Kidney epithelial cell (primary cell): ENCODE results near the gene VMP1. TPM values are rescaled to one million over a fixed set of nuclear protein-coding genes. Genes with fewer than 3 reads are reported as not detected.

Experiments used
- DNase-seq: peaks from one replicate; pipeline ENCODE4 v3.0.0-alpha.2; 2010; ENCODE audit warnings: low read depth
- H3K27me3 ChIP-seq: 2 replicates; pipeline ENCODE4 v1.6.0; 2011; ENCODE audit warnings: low read length; ENCODE audit not compliant: control insufficient read depth, insufficient read depth
- H3K36me3 ChIP-seq: 2 replicates; pipeline ENCODE4 v1.5.1; 2011; ENCODE audit warnings: low read length; ENCODE audit not compliant: control insufficient read depth, insufficient read depth
- H3K4me3 ChIP-seq: 2 replicates; pipeline ENCODE4 v1.5.1; 2011; ENCODE audit warnings: low read depth, mild to moderate bottlenecking, control low read depth, low read length
- CTCF ChIP-seq: IDR thresholded peaks from 2 replicates; pipeline ENCODE4 v1.5.1; 2011; ENCODE audit warnings: mild to moderate bottlenecking, moderate library complexity, low read length, control low read depth, inconsistent platforms; ENCODE audit not compliant: insufficient read depth, poor library complexity, severe bottlenecking
- total RNA-seq: library from RNA; depleted of rRNA; stranded (reverse); fragments of >200 nt; gene quantifications from 2 replicates; pipeline ENCODE4 v1.2.3, GENCODE V29; 2015

Gene VMP1
- total RNA-seq, 1 donor from 2014 or later = 224 TPM

DNA sequence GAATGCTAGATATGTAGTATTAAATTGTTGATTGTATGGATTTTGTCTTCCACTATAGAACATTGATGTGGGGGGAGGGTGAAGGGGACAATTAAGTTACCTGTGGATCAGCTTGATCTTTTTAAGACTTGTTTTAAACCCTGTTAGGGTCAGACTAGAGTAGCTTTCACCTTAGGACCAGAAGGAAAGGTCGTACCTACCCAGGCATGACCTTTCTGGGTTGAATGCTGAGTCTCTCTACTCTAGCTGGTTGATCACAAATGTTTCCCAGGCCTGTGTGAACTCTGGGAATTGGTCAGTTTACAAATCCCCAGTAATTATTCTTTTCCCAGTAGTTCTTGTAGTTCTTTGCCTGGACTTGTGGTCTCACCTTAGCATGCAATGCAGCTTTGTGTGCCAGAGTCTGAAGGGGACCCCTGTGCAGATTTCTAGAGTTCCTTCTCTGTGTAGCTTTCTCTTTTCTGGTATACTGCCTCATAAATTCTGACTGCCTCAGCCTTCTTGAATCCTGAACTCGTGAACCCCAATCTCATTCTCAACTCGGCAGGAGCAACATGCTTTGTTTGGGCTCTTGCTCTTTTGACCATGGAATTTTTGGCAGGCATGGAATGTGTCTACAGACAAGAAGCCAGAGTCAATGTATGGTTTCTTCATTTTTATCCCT, 54.1 kb downstream of the VMP1 start:
- TF ChIP-seq CTCF = no peak
- Histone ChIP-seq H3K4me3 (no peak overlapping the region), H3K27me3 (no peaks in the 10 kb centered on the region), H3K36me3 (no peaks in the 10 kb centered on the region)
- DNase-seq = no peak

- no peak for DNase-seq
- no peak overlapping the region for H3K4me3 ChIP-seq
- no peak for TF ChIP-seq CTCF
Measured at GRCh38 chr17:59762049-59762823, 54.8 kb downstream of the VMP1 start.

GRCh38 chr17:59762824-59763374, 55.4 kb downstream of the VMP1 start:
- Histone ChIP-seq H3K27me3 (no peaks in the 10 kb centered on the region), H3K4me3 (no peak overlapping the region), H3K36me3 (no peaks in the 10 kb centered on the region)
- DNase-seq = no peak
- no peak for TF ChIP-seq CTCF

More at GRCh38 chr17:59762049-59762823, 54.8 kb downstream of the VMP1 start:
- H3K36me3 ChIP-seq = no peaks in the 10 kb centered on the region
- no peaks in the 10 kb centered on the region for H3K27me3 ChIP-seq

- no peak overlapping the region for H3K4me3 ChIP-seq
- no peak for DNase-seq
- no peaks in the 10 kb centered on the region for H3K36me3 ChIP-seq
- no peak for TF ChIP-seq CTCF
- H3K27me3 ChIP-seq = no peaks in the 10 kb centered on the region
Measured at GRCh38 chr17:59763861-59764260, 56.4 kb downstream of the VMP1 start.

DNA sequence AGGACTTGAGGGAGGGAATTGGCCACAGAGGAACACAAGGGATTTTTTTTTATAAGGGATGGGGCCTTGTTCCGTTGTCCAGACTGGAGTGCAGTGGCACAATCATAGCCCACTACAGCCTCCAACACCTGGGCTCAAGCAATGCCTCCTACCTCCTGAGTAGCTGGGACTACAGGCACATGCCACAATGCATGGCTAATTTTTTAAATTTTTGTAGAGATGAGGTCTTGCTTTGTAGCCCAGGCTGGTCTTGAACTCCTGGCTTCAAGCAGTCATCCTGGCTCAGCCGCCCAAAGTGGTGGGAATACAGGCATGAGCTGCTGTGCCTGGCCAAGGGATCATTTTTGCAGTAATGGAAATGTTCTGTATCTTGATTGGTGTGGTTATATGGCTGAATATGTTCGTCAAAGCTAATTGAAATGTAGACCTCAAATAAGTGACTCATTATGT, 56.9 kb downstream of the VMP1 start:
- TF ChIP-seq CTCF = no peak
- Histone ChIP-seq H3K36me3 (no peaks in the 10 kb centered on the region), H3K27me3 (no peaks in the 10 kb centered on the region), H3K4me3 (no peak overlapping the region)
- no peak for DNase-seq
